T-helper 9 cell (primary cell): ENCODE measurements around the gene ALDH3A1.
"Not testable (repeated sequence)": the region's sequence is repeated elsewhere in the genome, so short reads cannot be mapped to it uniquely, and the experiment has no call there.

Experiments used
- DNase-seq: peaks from one replicate; pipeline ENCODE4 v3.0.0-alpha.2; 2020
- total RNA-seq, 2 donors: gene quantifications; one replicate each; lab custom pipeline; 2026; lab: John Stamatoyannopoulos, UW

The ALDH3A1 gene
- total RNA-seq = 0 to 0.07 reads per million in 2 donors

GRCh38 chr17:19747829-19748806, at the start of gene ALDH3A1:
Gene ALDH3A1 (minus strand): TSS chr17:19748298. CDS start chr17:19745129, 3,169 bp downstream.
- DNase-seq = no peak

GRCh38 chr17:19796457-19796856, 48.4 kb upstream of the ALDH3A1 start:
- DNase-seq = no peak

GRCh38 chr17:19791918-19792550, 43.9 kb upstream of the ALDH3A1 start:
- no peak for DNase-seq

GRCh38 chr17:19787733-19788357, 39.7 kb upstream of the ALDH3A1 start:
- DNase-seq = no peak

GRCh38 chr17:19785854-19786253, 37.8 kb upstream of the ALDH3A1 start:
- no peak for DNase-seq

GRCh38 chr17:19781488-19782458, 33.7 kb upstream of the ALDH3A1 start:
- DNase-seq = no peak

- no peak for DNase-seq
These were observed 32.7 kb upstream of the ALDH3A1 start for GRCh38 chr17:19780846-19781245.

- DNase-seq = no peak
These were observed 25.4 kb upstream of the ALDH3A1 start for GRCh38 chr17:19773534-19773933.

- DNase-seq = no peak
These were observed 24.0 kb upstream of the ALDH3A1 start for GRCh38 chr17:19771971-19772630.

- DNase-seq = no peak
These were observed 23.1 kb upstream of the ALDH3A1 start for GRCh38 chr17:19770985-19771735.

GRCh38 chr17:19769946-19770652, 22.0 kb upstream of the ALDH3A1 start:
- no peak for DNase-seq

- DNase-seq = no peak
These were observed 20.1 kb upstream of the ALDH3A1 start for GRCh38 chr17:19768046-19768782.

GRCh38 chr17:19766421-19767270, 18.5 kb upstream of the ALDH3A1 start:
- DNase-seq = peak; percentile 76

- no peak for DNase-seq
These were observed 17.9 kb upstream of the ALDH3A1 start for GRCh38 chr17:19766016-19766415.

- not testable (repeated sequence) for DNase-seq
These were observed 15.9 kb upstream of the ALDH3A1 start for GRCh38 chr17:19763991-19764390.

- DNase-seq = no peak
These were observed 15.3 kb upstream of the ALDH3A1 start for GRCh38 chr17:19763416-19763815.

- peak; percentile 53 for DNase-seq
These were observed 14.4 kb upstream of the ALDH3A1 start for GRCh38 chr17:19762515-19762961.

- no peak for DNase-seq
These were observed 12.6 kb upstream of the ALDH3A1 start for GRCh38 chr17:19760746-19761145.
